SU-DHL-6 (cell line): ENCODE data around the gene CAV1.

ENCODE experiments used
- H2AFZ ChIP-seq: fragments of 200-600 bp; sonication (generic); 2 replicates; pipeline ENCODE4 v1.6.1; 2014; ENCODE audit warnings: low read depth, mild to moderate bottlenecking, moderate library complexity, mixed read lengths, antibody characterized with exemption, low read length; ENCODE audit not compliant: severe bottlenecking
- H3F3A ChIP-seq: fragments of 200-600 bp; shearing (Covaris generic); 2 replicates; pipeline ENCODE4 v1.6.0; 2016; ENCODE audit warnings: antibody characterized with exemption, mild to moderate bottlenecking; ENCODE audit not compliant: insufficient read depth
- H3K27ac ChIP-seq: fragments of 200-600 bp; sonication (generic); 2 replicates; pipeline ENCODE4 v1.5.1; 2016; ENCODE audit warnings: low read depth, mild to moderate bottlenecking, low read length, moderate library complexity, mixed read lengths
- H3K27me3 ChIP-seq: fragments of 200-600 bp; sonication (generic), shearing (Covaris generic); 2 replicates; pipeline ENCODE4 v1.6.0; 2014; ENCODE audit warnings: mild to moderate bottlenecking, low read length
- H3K36me3 ChIP-seq: fragments of 200-600 bp; sonication (generic); 2 replicates; pipeline ENCODE4 v1.6.1; 2014; ENCODE audit warnings: mild to moderate bottlenecking, low read length, mixed read lengths
- H3K4me2 ChIP-seq: fragments of 300-600, 200-600 bp; shearing (Covaris generic), sonication (generic); 2 replicates; pipeline ENCODE4 v1.6.0; 2014; ENCODE audit warnings: low read length, low read depth, mild to moderate bottlenecking; ENCODE audit not compliant: poor library complexity, severe bottlenecking
- H3K4me3 ChIP-seq: fragments of 200-600 bp; sonication (generic); 2 replicates; pipeline ENCODE4 v1.5.1; 2014; ENCODE audit warnings: antibody characterized with exemption, low read length, mild to moderate bottlenecking, mixed read lengths; ENCODE audit not compliant: insufficient read depth, poor library complexity, severe bottlenecking
- H3K79me2 ChIP-seq: fragments of 200-600 bp; sonication (generic); 2 replicates; pipeline ENCODE4 v1.6.1; 2014; ENCODE audit warnings: mild to moderate bottlenecking, low read length, moderate library complexity; ENCODE audit not compliant: insufficient read depth
- H3K9ac ChIP-seq: fragments of 200-600 bp; sonication (generic); 2 replicates; pipeline ENCODE4 v1.7.0; 2014; ENCODE audit warnings: mild to moderate bottlenecking, low read length
- H3K9me2 ChIP-seq: fragments of 200-600 bp; sonication (generic); replicated peaks from 2 replicates; pipeline ENCODE4 v1.6.1; 2014; ENCODE audit warnings: low read length; ENCODE audit not compliant: insufficient read depth
- H3K9me3 ChIP-seq: fragments of 200-600 bp; sonication (generic); 2 replicates; pipeline ENCODE4 v1.6.1; 2014; ENCODE audit warnings: low read length, mixed read lengths; ENCODE audit not compliant: insufficient read depth
- H4K20me1 ChIP-seq: fragments of 200-600 bp; sonication (generic); 2 replicates; pipeline ENCODE4 v1.6.1; 2014; ENCODE audit warnings: low read depth, mild to moderate bottlenecking, antibody characterized with exemption, low read length, moderate library complexity, mixed read lengths
- EZH2phosphoT487 ChIP-seq: fragments of 200-600 bp; sonication (generic), shearing (Covaris generic); conservative IDR thresholded peaks from 2 replicates; pipeline ENCODE4 v1.6.1; 2018; ENCODE audit warnings: mild to moderate bottlenecking, antibody characterized with exemption, low read length, moderate library complexity, mixed read lengths
- TF ChIP-seq, protein P1 (sequence below): fragments of 200-600 bp; sonication (generic); IDR thresholded peaks from one replicate; pipeline ENCODE4 v1.5.1; 2017; ENCODE audit warnings: antibody characterized with exemption, mild to moderate bottlenecking, low read length, moderate library complexity; ENCODE audit not compliant: insufficient read depth, poor library complexity, severe bottlenecking

The CAV1 gene

DNA sequence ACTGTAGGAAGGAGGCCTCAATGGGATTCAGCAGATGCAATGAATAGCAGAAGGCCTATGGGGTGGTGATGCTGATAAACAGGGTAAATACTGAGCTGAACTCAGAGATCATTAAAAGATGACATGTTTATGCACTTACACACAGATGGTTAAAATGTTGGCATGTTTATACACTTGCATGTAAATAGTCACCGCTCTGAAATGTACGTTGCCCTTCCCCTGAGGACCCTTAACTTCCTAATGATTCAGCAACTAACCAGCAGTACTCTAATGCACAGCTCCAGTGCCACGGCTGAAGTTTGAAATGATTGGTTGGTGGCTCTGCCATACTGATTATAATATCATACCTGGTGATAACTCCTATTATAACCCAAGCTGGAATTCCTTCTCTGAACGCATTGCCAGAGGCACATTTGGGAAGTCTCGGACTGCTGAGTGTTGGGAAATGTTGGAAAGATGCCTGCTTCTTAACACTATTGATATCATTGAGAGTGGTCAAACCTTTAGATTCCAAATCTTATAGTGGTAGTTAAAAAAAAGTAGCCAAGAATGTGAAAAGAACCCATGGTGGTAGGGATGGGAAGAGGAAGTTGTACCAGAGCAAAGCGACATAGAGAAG lies 3.7 kb upstream of the CAV1 start:
- Histone ChIP-seq H3K9me2 (no peaks in the 10 kb centered on the region), H4K20me1 (no peaks in the 10 kb centered on the region), H3K27ac (no peak overlapping the region), H3K36me3 (no peaks in the 10 kb centered on the region), H3K79me2 (no peaks in the 10 kb centered on the region), H3K9ac (no peak overlapping the region), H3K4me2 (no peak overlapping the region), H3K4me3 (no peak overlapping the region), H3K27me3 (no peaks in the 10 kb centered on the region), H2AFZ (no peak overlapping the region), H3K9me3 (no peaks in the 10 kb centered on the region), H3F3A (no peaks in the 10 kb centered on the region)
- TF ChIP-seq, protein P1, sequence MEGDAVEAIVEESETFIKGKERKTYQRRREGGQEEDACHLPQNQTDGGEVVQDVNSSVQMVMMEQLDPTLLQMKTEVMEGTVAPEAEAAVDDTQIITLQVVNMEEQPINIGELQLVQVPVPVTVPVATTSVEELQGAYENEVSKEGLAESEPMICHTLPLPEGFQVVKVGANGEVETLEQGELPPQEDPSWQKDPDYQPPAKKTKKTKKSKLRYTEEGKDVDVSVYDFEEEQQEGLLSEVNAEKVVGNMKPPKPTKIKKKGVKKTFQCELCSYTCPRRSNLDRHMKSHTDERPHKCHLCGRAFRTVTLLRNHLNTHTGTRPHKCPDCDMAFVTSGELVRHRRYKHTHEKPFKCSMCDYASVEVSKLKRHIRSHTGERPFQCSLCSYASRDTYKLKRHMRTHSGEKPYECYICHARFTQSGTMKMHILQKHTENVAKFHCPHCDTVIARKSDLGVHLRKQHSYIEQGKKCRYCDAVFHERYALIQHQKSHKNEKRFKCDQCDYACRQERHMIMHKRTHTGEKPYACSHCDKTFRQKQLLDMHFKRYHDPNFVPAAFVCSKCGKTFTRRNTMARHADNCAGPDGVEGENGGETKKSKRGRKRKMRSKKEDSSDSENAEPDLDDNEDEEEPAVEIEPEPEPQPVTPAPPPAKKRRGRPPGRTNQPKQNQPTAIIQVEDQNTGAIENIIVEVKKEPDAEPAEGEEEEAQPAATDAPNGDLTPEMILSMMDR: no peak
- no peak for TF ChIP-seq EZH2phosphoT487

DNA sequence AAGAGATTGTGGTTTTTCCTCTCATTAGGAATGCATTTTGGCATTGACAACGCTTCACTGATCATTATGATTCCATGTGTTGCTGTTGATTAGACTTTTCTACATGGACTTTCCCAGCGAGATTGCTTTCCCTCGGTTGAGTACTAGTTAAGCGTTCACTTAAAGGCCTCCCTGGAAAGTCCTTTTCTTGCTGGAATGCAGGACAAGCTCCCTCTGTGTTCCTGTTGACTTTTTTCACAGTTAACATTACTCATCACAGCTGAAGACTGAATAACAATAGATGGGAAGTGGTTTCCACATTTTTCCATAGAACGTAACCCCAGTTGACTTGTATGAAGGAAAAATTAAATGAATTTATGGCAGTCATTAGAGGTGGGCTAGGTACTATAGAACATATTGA lies 2.6 kb upstream of the CAV1 start:
- H3K27ac ChIP-seq: no peak overlapping the region
- no peak for TF ChIP-seq EZH2phosphoT487
- TF ChIP-seq, protein P1: no peak
- no peaks in the 10 kb centered on the region for H3K79me2 ChIP-seq
- no peak overlapping the region for H3K4me2 ChIP-seq
- H3K36me3 ChIP-seq: no peaks in the 10 kb centered on the region
- H4K20me1 ChIP-seq: no peaks in the 10 kb centered on the region
- no peaks in the 10 kb centered on the region for H3K9me3 ChIP-seq
- no peaks in the 10 kb centered on the region for H3F3A ChIP-seq
- H2AFZ ChIP-seq: no peak overlapping the region
- no peak overlapping the region for H3K9ac ChIP-seq
- H3K4me3 ChIP-seq: no peak overlapping the region
- H3K9me2 ChIP-seq: no peaks in the 10 kb centered on the region
- no peaks in the 10 kb centered on the region for H3K27me3 ChIP-seq

DNA sequence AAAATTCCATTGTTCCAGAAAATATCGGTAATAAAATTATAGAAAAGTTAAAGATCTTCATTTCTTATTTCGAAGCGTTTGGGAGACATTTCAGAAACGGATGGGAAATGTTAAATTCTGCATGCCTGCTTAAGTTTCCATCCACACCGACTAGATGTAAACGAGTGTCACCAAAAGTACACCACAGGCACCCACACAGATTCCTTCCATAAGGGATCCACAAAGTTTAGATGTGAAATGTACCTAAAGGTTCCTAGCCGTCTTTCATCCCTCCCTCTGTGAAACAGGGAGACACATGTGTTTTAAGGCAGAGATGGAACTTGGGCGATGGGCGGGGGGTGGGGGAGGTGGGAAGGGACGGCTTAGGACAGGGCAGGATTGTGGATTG lies 621 bp upstream of the CAV1 start:
- Histone ChIP-seq H4K20me1 (no peaks in the 10 kb centered on the region), H2AFZ (no peak overlapping the region), H3K9ac (no peak overlapping the region), H3K36me3 (no peaks in the 10 kb centered on the region), H3K9me3 (no peaks in the 10 kb centered on the region), H3F3A (no peaks in the 10 kb centered on the region), H3K27me3 (no peaks in the 10 kb centered on the region), H3K27ac (no peak overlapping the region), H3K79me2 (no peaks in the 10 kb centered on the region), H3K9me2 (no peaks in the 10 kb centered on the region), H3K4me2 (no peak overlapping the region), H3K4me3 (no peak overlapping the region)
- TF ChIP-seq, protein P1: no peak
- no peak for TF ChIP-seq EZH2phosphoT487
